GM18870 (cell line): Measurements from ENCODE around the gene TEX2.

Experiments
- ATAC-seq: cut with Tn5 transposase; IDR thresholded peaks from one replicate; pipeline ENCODE4 v1.9.1; 2021; ENCODE audit warnings: moderate library complexity; ENCODE audit not compliant: unreplicated experiment

The TEX2 gene

GRCh38 chr17:64263000-64263766 lies at the start of gene TEX2:
Gene TEX2, minus strand, starts transcription at chr17:64263260. Its CDS starts 49,043 bp downstream, at chr17:64214217.
- peak; percentile 62 for ATAC-seq

- no peak for ATAC-seq
Measured at GRCh38 chr17:64309710-64310109, 46.6 kb upstream of the TEX2 start.

- no peak for ATAC-seq
Measured at GRCh38 chr17:64309021-64309420, 46.0 kb upstream of the TEX2 start.

GRCh38 chr17:64306850-64307463 lies 43.9 kb upstream of the TEX2 start:
- ATAC-seq: no peak

- ATAC-seq: no peak
Measured at GRCh38 chr17:64304551-64304950, 41.5 kb upstream of the TEX2 start.

- no peak for ATAC-seq
Measured at GRCh38 chr17:64300699-64300965, 37.6 kb upstream of the TEX2 start.

GRCh38 chr17:64297467-64298088 lies 34.5 kb upstream of the TEX2 start:
- ATAC-seq: no peak

GRCh38 chr17:64296246-64296645 lies 33.2 kb upstream of the TEX2 start:
- no peak for ATAC-seq

GRCh38 chr17:64295146-64295545 lies 32.1 kb upstream of the TEX2 start:
- no peak for ATAC-seq

GRCh38 chr17:64291268-64291851 lies 28.3 kb upstream of the TEX2 start:
- no peak for ATAC-seq

- no peak for ATAC-seq
Measured at GRCh38 chr17:64289741-64290141, 26.7 kb upstream of the TEX2 start.

GRCh38 chr17:64282753-64283080 lies 19.7 kb upstream of the TEX2 start:
- no peak for ATAC-seq

- no peak for ATAC-seq
Measured at GRCh38 chr17:64281962-64282752, 19.1 kb upstream of the TEX2 start.

- no peak for ATAC-seq
Measured at GRCh38 chr17:64278614-64279013, 15.6 kb upstream of the TEX2 start.

GRCh38 chr17:64277831-64278562 lies 14.9 kb upstream of the TEX2 start:
- no peak for ATAC-seq

GRCh38 chr17:64276961-64277505 lies 14.0 kb upstream of the TEX2 start:
- no peak for ATAC-seq

- no peak for ATAC-seq
Measured at GRCh38 chr17:64275016-64275415, 12.0 kb upstream of the TEX2 start.

- no peak for ATAC-seq
Measured at GRCh38 chr17:64273006-64273405, 9.9 kb upstream of the TEX2 start.

GRCh38 chr17:64270885-64271284 lies 7.8 kb upstream of the TEX2 start:
- ATAC-seq: peak; percentile 58
